NCI-H2029 (cell line): Measurements from ENCODE around the gene OTUD1.
"Not testable (repeated sequence)": the region's sequence is repeated elsewhere in the genome, so short reads cannot be mapped to it uniquely, and the experiment has no call there.

Source experiments
- DNase-seq: peaks from one replicate; lab custom pipeline; 2025; lab: John Stamatoyannopoulos, UW

OTUD1 gene, protein sequence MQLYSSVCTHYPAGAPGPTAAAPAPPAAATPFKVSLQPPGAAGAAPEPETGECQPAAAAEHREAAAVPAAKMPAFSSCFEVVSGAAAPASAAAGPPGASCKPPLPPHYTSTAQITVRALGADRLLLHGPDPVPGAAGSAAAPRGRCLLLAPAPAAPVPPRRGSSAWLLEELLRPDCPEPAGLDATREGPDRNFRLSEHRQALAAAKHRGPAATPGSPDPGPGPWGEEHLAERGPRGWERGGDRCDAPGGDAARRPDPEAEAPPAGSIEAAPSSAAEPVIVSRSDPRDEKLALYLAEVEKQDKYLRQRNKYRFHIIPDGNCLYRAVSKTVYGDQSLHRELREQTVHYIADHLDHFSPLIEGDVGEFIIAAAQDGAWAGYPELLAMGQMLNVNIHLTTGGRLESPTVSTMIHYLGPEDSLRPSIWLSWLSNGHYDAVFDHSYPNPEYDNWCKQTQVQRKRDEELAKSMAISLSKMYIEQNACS

DNA sequence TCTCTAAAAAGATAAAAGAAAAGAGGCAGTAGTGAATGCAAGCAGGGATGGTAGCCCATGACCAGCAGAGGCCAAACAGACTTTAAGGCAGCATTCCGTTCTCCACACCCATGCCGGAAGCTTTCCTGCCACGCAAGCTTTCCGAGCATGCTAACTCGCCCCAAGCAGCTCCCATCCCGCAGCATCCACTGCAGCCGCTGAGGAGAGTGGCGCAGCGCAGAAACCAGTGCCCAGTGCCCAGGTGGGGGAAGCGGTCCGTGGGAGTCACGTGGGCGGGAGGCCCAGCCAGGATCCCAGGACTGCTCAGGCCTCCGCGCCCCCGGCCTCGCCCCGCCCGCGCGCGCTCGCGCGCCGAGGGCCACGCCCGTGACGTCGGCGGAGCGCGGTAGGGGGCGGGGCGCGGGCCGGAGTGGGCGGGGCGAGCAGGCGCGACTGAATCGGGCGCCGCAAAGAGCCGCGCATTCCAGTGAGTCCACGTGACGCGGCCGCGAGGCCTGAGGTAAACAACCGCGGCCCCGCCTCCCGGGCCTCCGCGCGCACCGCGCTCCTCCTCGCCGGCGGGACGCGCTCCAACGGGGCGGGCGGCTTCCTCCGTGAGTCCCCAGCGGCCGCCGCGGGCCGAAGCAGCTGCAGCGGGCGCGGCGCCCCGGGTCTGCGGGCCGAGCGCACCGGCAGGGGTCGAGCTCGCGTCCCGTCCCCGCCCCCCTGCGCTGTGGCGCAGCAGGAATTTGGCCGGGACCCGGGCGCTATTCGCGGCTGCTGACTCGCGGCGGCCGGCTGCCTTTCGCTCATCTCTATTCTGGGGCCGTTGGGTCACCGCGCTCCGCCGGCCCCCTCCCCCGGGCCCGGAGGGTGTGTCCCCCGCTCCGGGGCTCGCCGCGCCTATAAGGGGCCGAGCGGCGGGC, at the start of gene OTUD1:
TSS of gene OTUD1 (plus strand) at position 529 of the 905 bp plus-strand sequence. CDS start 383 bp downstream, outside the sequence.
- DNase-seq, result peak; percentile 70

DNA sequence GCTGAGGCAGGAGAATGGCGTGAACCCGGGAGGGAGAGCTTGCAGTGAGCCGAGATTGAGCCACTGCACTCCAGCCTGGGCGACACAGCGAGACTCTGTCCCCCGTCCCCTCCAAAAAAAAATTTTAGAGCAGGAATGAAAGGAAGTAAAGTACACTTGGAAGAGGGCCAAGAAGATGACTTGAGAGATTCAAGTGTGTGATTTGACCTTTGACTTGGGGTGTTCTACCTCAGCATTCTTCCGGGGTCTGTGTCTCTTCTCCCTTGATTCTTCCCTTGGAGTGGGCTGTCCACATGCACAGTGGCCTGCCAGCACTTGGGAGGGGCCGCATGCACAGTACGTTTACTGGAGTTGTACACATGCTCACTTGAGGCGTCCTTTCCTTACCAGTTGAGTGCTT, 48.5 kb upstream of the OTUD1 start:
- DNase-seq, result not testable (repeated sequence)

DNA sequence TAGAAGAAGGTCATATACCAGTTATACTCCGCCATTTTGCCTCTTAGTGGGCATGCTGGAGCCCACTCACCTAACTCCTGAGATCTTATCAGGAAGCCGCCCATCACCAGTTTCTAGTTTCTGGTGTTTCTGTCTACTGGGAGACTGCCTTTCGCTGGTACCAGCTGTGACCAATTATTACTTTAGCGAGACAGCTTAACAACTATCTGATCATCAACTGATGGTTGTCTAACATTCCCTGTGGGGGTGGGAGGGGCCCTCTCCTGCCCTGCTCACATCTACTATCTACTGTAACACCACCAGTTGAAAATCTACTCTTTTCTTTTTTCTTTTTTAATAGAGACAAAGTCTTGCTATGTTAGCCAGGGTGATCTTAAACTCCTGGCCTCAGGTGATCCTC, 48.1 kb upstream of the OTUD1 start:
- no peak for DNase-seq

DNA sequence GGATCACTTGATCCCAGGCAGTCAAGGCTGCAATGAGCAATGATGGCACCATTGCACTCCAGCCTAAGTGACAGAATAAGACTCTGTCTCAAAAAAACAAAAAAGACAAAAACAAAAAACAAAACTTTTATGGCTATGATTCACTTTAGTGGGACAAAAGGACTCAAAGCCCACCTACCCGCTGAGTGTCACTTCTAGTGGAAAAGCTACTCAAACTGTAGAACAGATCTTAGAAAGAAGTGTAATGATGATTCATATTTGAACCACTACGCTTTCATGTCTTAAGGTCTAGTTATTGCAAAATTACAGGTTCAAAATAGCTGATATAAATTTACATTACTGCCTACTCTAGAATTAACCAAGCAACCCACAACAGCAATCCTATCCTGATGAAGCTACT, 47.1 kb upstream of the OTUD1 start:
- no peak for DNase-seq

DNA sequence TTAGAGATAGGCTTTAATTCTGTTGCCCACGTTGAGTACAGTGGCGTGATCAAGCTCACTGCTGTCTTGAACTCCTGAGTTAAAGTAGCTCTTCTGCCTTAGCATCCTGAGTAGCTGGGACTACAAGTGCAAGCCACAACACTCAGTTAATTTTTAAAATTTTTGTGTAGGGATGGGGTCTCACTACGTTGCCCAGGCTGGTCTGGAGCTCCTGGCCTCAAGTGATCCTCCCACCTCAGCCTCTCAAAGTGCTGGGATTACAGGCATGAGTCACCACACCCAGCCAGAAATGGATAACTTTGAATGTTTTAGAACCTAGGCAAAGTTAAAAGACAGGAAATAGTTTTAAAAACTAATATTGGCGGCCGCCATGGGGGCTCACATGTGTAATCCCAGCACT, 43.9 kb upstream of the OTUD1 start:
- DNase-seq, result no peak

DNA sequence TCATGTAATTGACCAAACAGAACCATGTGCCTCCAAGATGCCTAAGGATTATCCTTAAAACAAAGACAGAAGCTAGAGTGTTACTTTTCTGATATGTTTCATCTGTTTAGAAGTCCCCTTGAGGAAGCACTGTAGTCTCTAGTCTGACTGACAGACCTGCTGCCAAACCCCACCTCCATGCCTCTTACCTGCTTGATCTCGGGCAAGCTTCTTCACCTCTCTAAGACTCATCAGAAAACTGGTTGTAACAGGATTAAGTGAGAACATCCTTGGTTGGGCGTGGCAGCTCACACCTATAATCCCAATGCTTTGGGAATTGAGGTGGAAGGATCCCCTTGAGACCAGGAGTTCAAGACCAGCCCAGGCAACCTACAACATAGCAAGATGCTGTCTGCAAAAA, 42.2 kb upstream of the OTUD1 start:
- DNase-seq, result no peak

DNA sequence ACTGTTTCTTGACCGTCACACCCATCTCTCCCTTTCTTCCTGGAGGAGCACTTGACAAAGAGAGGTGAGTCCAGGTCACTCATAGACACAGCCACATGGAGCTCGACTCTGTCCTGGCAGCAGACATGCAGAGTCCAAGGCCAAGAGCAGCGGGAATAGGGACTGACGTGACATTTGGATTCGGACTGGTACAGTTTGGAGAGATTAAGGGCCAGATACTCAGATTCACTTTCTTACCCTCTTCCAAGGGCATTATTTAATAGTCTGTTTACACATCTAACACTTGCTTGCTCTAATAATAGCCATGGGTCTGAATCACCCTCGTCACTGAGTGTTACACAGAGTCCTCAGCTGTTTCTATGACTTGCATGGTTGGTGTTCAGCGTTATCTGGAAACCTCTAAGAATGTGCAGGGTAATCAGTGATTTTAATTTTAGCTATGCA, 39.2 kb upstream of the OTUD1 start:
- no peak for DNase-seq

DNA sequence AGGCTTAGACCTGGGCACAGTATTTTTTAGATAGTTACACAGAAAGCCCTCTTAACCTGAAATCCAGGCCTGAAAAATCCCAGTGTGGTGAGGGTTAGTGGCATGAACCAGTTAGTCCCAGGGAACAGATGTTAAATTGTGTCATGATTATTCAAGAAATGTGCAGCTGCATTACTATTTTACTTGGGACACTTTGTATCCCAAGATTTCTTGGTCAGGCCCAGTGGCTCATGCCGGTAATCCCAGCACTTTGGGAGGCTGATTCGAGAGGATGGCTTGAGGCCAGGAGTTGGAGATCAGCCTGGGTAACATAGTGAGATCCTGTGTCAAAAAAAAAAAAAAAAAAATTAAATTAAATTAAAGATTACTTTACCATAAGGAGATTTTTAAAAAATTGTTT, 36.0 kb upstream of the OTUD1 start:
- DNase-seq, result no peak

DNA sequence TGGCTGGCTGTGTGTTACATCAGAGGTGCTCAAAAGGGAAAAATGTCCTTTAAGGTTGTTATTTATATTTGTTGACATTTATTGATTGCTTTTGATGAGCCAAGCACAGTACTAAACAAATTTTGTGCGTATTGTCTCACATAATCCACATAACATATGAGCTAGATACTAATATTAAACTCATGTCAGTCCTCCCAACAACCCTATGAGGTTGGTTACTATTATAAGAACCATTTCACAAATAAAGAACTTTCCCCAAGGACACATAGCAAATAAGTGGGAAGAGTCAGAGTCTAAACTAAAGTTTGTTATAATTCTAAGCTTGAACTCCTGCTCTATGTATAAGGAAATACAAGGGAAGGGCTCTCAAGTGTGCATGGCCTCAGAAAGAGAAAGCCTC, 35.6 kb upstream of the OTUD1 start:
- no peak for DNase-seq

DNA sequence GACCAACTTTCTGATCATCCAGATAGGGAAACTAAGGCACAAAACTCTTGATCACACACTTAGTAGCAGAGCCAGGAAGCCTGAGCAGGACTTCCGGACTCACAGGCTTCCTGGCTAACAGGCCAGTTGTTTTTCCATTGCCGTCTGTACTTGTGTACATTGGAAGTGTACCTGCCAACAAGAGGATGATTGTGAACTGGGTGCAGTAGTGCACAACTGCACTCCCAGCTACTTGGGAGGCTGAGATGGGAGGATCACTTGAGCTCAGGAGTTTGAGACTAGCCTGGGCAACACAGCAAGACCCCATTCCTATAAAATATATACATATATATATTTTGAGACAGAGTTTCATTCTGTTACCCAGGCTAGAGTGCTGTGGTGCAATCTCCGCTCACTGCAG, 35.2 kb upstream of the OTUD1 start:
- no peak for DNase-seq

DNA sequence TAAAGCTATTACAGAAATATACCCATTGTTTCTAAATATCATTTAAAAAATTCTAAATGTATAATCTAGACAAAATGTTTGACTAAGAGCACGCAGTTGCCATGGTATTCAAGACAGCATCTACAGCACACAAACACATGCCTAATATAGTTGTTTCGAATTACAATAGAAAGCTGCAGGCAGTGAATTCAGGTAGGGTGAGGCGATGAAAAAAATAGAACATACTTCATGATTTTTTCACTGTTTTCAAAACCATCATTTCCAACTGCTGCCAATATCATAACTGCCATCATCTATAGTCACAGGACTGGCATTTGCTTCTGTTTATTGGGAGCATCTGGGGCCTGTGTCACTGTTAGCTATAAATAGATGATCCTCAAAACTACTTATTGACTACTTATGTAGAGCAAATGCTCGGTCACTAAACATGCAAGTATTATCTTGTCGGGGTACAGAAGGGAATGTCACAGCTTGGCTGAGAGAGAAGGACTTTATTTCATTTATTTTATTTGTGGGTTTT, 34.4 kb upstream of the OTUD1 start:
- DNase-seq, result no peak

DNA sequence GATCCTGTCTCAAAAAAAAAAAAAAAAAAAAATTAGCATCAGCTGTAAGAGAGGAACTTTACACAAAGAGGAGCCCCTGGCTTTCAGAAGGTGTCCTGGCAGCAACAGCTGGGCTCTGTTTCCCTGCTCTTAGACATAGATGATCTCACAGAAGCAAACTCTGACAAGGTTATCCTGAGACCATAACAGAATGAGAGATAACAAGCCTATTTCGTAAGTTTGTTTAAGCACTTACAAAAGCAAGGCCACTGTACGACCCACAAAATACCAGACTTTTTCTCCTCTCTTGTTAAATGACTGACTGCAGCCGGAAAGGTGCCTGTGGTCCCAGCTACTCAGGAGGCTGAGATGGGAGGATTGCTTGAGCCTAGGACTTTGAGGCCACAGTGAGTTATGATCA, 33.3 kb upstream of the OTUD1 start:
- no peak for DNase-seq

DNA sequence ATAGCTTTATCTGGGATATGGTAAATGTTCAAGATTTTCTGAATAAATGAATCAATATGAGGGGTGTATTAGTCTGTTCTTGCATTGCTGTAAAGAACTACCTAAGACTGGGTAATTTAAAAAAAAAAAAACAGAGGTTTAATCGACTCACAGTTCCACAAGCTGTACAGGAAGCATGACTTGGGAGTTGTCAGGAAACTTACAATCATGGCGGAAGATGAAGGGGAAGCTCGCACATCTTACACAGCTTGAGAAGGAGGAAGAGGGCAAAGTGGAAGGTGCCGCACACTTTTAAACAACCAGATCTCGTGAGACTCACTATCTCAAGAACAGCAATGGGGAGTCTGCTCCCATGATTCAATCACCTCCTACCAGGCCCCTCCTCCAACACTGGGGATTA, 32.5 kb upstream of the OTUD1 start:
- no peak for DNase-seq

DNA sequence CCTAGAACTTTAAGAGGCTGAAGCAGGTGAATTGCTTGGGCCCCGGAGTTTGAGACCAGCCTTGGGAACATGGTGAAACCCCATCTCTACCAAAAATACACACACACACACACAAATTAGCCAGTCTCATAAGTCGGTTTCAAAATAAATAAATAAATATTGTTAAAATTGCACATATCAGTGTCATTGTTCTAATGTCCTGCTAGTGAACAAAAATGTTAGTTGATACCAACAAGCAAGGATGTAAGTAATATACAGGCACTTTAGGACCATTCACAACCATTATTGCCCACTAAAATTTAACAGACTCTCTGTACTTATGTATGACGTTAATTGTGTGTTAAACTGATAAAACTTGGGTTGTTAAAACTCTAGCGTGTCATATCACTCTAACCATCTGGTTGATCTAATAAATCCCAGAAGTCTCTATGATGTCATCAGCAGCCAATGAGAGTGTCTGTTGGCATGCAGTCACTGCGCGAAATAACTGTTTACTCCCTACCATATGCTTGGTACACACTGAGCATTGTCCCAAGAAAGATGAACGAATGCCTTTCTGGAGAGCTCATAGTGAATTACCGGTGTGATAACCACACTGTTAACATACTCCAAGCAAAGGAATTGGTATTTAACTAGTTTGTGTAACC, 30.4 kb upstream of the OTUD1 start:
- no peak for DNase-seq

DNA sequence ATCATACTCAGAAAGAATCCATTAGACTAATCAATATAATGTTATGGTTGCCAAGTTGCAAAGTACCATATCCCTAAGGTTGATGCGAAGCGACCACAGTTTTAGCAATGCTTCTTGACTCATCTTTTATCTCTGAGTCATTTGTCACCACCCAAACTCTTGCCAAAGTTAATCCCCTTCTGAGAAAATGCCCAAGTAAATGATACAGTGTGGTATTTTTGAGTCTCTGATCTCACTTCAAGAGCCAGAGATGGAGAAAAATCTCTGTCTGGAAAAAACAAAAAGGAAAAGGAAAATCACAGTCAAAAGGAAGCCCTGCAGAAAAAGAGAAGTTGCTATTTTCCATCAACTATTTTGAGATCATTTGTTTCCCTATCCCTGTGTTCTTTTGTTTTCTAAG, 26.7 kb upstream of the OTUD1 start:
- no peak for DNase-seq

DNA sequence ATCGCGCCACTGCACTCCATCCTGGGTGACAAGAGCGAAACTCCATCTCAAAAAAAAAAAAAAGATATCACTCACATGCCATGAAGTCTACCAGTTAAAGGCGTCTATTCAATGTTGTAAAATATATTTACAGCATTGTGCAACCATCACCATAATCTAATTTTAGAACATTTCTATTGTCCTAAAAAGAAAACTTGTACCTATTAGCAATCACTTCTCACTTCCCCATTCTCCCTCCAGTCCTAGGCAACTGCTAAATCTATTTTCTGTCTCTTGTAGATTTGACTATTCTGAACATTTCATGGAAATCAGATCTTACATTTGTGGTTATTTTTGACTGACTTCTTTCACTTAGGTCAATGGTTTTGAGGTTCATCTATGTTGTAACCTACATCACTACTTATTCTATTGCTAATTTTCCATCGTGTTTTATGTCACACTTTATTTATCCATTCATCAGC, 25.2 kb upstream of the OTUD1 start:
- DNase-seq, result no peak

DNA sequence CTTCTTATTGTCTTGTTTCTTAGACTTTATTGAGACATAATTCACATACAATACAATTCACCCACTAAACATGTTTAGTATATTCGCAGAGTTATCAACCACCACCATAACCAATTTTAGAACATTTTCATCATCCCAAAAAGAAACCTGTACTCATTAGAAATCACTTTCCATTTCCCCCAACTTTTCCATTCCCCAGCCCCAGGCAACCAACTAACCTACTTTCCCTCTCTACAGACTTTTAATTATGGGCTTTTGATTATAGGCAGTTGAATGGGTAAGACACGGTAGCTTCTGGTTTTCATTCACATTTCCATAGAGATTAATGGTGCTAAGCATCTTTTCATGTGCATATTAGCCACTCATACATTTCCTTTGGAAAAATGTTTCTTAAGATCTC, 24.2 kb upstream of the OTUD1 start:
- DNase-seq, result no peak

DNA sequence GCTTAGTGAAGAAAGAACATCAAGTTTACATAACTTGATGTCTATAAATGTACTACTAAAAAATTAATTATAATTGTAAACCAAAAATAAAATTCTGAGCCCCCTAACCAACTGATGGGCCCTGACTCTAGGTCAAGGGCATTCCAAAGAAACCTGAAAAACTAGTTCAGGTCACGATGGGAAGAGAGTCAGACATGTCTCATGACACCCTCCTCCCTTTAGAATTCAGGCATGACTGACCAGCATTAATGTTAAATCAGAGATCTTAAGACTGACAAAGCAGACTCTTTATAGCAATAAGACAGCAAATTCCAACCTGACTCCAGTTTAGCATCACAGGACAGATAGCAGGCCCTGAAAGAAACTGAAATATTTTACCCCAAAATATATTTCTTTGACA, 21.6 kb upstream of the OTUD1 start:
- no peak for DNase-seq

DNA sequence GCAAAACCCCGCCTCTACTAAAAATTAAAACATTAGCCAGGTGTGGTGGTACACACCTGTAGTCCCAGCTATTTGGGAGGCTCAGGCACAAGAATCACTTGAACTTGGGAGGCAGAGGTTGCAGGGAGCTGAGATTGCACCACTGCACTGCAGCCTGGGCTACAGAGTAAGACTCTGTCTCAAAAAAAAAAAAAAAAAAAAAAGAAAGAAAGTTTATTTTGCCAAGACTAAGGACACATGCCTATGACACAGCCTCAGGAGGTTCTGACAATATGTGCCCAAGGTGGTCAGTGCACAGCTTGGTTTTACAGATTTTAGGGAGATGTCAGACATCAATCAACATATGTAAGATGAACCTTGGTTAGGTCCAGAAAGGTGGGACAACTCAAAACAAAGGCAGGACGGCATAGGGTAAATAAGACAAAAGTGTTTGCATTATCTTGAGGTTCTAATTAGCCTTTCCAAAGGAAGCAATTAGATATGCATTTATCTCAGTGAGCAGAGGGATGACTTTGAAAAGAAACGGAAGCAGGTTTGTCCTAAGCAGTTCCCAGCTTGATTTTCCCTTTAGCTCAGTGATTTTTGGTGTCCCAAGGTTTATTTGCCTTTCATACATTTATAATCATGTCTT, 20.7 kb upstream of the OTUD1 start:
- DNase-seq, result no peak

DNA sequence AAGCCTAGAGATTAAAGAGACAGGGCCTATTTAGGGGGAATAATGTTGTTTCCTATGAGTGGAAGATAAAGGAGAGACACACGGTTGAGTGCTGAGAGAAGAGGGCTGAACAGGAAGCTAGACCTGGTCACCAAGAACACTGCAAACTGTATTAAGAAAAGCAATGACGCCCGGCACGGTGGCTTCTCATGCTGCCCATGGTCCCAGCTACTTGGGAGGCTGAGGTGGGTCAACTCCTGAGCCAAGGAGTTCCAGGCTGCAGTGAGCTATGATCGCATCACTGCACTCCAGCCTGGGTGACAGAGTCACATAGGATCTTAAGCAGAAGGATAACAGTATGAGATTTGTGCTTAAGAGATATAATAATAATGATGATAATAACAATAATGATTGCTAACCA, 19.7 kb upstream of the OTUD1 start:
- DNase-seq, result no peak

DNA sequence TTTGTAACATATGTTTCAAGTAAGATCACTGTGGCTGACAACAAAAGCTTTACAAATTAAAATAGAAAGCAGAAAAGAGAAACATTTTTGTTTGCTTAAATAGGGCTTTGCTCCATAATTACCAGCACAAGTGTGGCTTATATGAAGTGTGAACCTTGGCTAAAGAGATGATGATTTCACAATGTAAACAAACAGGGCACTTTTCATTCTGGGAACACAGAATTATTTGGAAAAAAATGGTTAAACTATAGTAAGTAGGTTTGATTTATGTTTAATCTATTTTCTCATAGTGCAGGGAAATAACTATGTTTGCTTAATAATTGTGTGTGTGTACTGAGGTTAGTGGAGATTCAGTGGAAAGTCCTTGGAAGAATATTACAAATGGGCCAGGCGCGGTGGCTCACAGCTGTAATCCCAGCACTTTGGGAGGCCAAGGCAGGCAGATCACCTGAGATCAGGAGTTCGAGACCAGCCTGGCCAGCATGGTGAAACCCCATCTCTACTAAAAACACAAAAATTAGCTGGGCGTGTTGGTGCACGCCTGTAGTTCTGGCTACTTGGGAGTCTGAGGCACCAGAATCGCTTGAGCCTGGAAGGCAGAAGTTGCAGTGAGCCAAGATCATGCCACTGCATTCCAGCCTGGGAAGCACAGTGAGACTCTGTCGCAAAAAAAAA, 19.1 kb upstream of the OTUD1 start:
- peak; percentile 13 for DNase-seq
